ENCODE data around the gene LDAH.

LDAH gene

GRCh38 chr2:20752293-20752692 lies 70.6 kb downstream of the LDAH start (continued):
- TF ChIP-seq REPIN1 (tag by site-specific recombination; IDR thresholded peaks at IDR 0.05; ENCODE audit: low read depth) (no peak), ZNF639 (tag by site-specific recombination; IDR thresholded peaks at IDR 0.05) (no peak), ZBTB21 (tag by site-specific recombination; IDR thresholded peaks at IDR 0.05) (no peak), ZNF629 (tag by site-specific recombination; IDR thresholded peaks at IDR 0.05) (no peak), ZNF544 (tag by site-specific recombination; IDR thresholded peaks at IDR 0.05) (no peak)

DNA sequence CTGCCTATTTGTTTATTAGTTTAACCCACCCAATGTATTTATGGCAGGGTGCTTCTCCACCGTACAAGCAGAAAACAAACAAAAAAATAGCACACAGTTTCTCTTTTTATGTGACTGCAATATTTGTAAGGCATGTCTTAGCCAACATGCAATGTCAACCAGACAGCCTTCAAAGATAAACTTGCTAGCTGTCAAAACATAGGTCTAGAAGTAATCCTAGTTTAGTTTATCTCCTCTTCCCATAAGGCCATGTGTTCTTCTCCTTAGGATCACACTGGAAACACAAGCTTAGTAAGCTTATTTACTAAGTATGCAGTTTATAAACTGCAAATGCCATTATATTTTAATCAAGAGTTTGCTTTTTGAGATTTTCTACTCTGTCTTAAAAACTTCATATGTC lies 75.6 kb downstream of the LDAH start:
- TF ChIP-seq ZSCAN16 (tag by site-specific recombination; IDR thresholded peaks at IDR 0.05) (no peak), ZNF366 (tag by site-specific recombination; conservative IDR thresholded peaks at IDR 0.05) (no peak), ZNF639 (tag by site-specific recombination; IDR thresholded peaks at IDR 0.05) (no peak), ZNF514 (tag by site-specific recombination; IDR thresholded peaks at IDR 0.05) (no peak), ZNF18 (tag by site-specific recombination; IDR thresholded peaks at IDR 0.05) (no peak), YY1 (tag by site-specific recombination; IDR thresholded peaks at IDR 0.05) (no peak), ZNF404 (tag by site-specific recombination; IDR thresholded peaks at IDR 0.05) (no peak), SP7 (tag by site-specific recombination; IDR thresholded peaks at IDR 0.05) (no peak), ZNF211 (tag by site-specific recombination; IDR thresholded peaks at IDR 0.05; ENCODE audit: low read depth) (no peak), ZNF280D (tag by site-specific recombination; IDR thresholded peaks at IDR 0.05) (no peak)
- TF ChIP-seq, protein P1, sequence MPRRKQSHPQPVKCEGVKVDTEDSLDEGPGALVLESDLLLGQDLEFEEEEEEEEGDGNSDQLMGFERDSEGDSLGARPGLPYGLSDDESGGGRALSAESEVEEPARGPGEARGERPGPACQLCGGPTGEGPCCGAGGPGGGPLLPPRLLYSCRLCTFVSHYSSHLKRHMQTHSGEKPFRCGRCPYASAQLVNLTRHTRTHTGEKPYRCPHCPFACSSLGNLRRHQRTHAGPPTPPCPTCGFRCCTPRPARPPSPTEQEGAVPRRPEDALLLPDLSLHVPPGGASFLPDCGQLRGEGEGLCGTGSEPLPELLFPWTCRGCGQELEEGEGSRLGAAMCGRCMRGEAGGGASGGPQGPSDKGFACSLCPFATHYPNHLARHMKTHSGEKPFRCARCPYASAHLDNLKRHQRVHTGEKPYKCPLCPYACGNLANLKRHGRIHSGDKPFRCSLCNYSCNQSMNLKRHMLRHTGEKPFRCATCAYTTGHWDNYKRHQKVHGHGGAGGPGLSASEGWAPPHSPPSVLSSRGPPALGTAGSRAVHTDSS (tag by site-specific recombination; IDR thresholded peaks at IDR 0.05): no peak
- Histone ChIP-seq H3K27ac (ENCODE audit: extremely low read depth, low read depth, low read length) (no peak overlapping the region), H3K4me3 (ENCODE audit: low read depth, low read length) (no peak overlapping the region), H3K36me3 (ENCODE audit: control insufficient read depth in 2 of 2, insufficient read depth in 1 of 2, low read length in 2 of 2) (no peaks in the 10 kb centered on the region), H3K4me1 (ENCODE audit: control insufficient read depth, insufficient read depth, low read length) (no peaks in the 10 kb centered on the region), H3K9me3 (ENCODE audit: control insufficient read depth, insufficient read depth, low read depth, low read length) (no peaks in the 10 kb centered on the region)
- POLR2A ChIA-PET: no interaction called here
- CTCF ChIA-PET: interaction anchor here (0.6 to 1.7 kb wide), 4 partner anchors 15 to 216 kb away, joined by 3 to 7 read pairs (median 4); no protein-coding TSS in a partner anchor
